Neutrophil (primary cell): ENCODE measurements around the gene SLC39A11.

Experiments
- H3K27ac ChIP-seq: fragments of 200-600 bp; sonication (generic); 2 replicates; pipeline ENCODE4 v1.5.1; 2016; ENCODE audit warnings: mild to moderate bottlenecking, moderate library complexity
- H3K27me3 ChIP-seq: fragments of 200-600 bp; sonication (generic); 2 replicates; pipeline ENCODE4 v1.6.0; 2016; ENCODE audit warnings: mild to moderate bottlenecking
- H3K36me3 ChIP-seq: fragments of 200-600 bp; sonication (generic); 2 replicates; pipeline ENCODE4 v1.5.1; 2017
- H3K4me1 ChIP-seq, 2 experiments: fragments of 200-600 bp in 1 of 2; sonication (generic) in 1 of 2; 1 replicate in 1 of 2; 2 replicates in 1 of 2; pipeline versions ENCODE4 v1.5.1 to v1.6.1; 2013 to 2016; ENCODE audit warnings: low read depth in 1 of 2, low read length in 1 of 2, mild to moderate bottlenecking in 1 of 2, moderate library complexity in 1 of 2; ENCODE audit not compliant: control insufficient read depth in 1 of 2, insufficient read depth in 1 of 2
- H3K4me3 ChIP-seq, 2 experiments: fragments of 200-600 bp in 1 of 2; sonication (generic) in 1 of 2; 1 replicate in 1 of 2; 2 replicates in 1 of 2; pipeline ENCODE4 v1.5.1; 2013 to 2016; ENCODE audit warnings: low read depth in 1 of 2, low read length in 1 of 2, mild to moderate bottlenecking in 1 of 2, moderate library complexity in 1 of 2
- H3K9me3 ChIP-seq: fragments of 200-600 bp; sonication (generic); 2 replicates; pipeline ENCODE4 v1.5.1; 2016
- CTCF ChIP-seq: fragments of 200-600 bp; sonication (generic); IDR thresholded peaks from 2 replicates; pipeline ENCODE4 v1.5.1; 2016; ENCODE audit warnings: antibody characterized with exemption

The SLC39A11 gene

GRCh38 chr17:72822358-72823023, 270.0 kb downstream of the SLC39A11 start:
- Histone ChIP-seq H3K4me3 (no peak overlapping the region), H3K9me3 (no peaks in the 10 kb centered on the region), H3K27ac (no peak overlapping the region), H3K36me3 (peaks cover 20% of the 10 kb centered on the region), H3K27me3 (no peaks in the 10 kb centered on the region), H3K4me1 (no peaks in the 10 kb centered on the region)
- TF ChIP-seq CTCF = no peak

- Histone ChIP-seq H3K9me3 (no peaks in the 10 kb centered on the region), H3K4me3 (no peak overlapping the region), H3K4me1 (no peaks in the 10 kb centered on the region), H3K27me3 (no peaks in the 10 kb centered on the region), H3K36me3 (peaks cover 31% of the 10 kb centered on the region), H3K27ac (no peak overlapping the region)
- TF ChIP-seq CTCF = no peak
These were observed 276.1 kb downstream of the SLC39A11 start for GRCh38 chr17:72816406-72816805.

GRCh38 chr17:72813481-72813880, 279.0 kb downstream of the SLC39A11 start:
- Histone ChIP-seq H3K27ac (no peak overlapping the region), H3K4me1 (no peaks in the 10 kb centered on the region), H3K9me3 (no peaks in the 10 kb centered on the region), H3K36me3 (peaks cover 31% of the 10 kb centered on the region), H3K4me3 (no peak overlapping the region), H3K27me3 (no peaks in the 10 kb centered on the region)
- no peak for TF ChIP-seq CTCF

GRCh38 chr17:72812823-72813222, 279.7 kb downstream of the SLC39A11 start:
- H3K36me3 ChIP-seq = peaks cover 27% of the 10 kb centered on the region
- no peak overlapping the region for H3K4me3 ChIP-seq
- no peaks in the 10 kb centered on the region for H3K4me1 ChIP-seq
- TF ChIP-seq CTCF = no peak
- H3K27ac ChIP-seq = no peak overlapping the region
- no peaks in the 10 kb centered on the region for H3K9me3 ChIP-seq
- no peaks in the 10 kb centered on the region for H3K27me3 ChIP-seq

GRCh38 chr17:72811976-72812687, 280.4 kb downstream of the SLC39A11 start:
- H3K4me3 ChIP-seq = no peak overlapping the region

More at GRCh38 chr17:72811976-72812687, 280.4 kb downstream of the SLC39A11 start:
- no peak overlapping the region for H3K27ac ChIP-seq
- H3K9me3 ChIP-seq = no peaks in the 10 kb centered on the region
- H3K27me3 ChIP-seq = no peaks in the 10 kb centered on the region
- no peak for TF ChIP-seq CTCF
- no peaks in the 10 kb centered on the region for H3K4me1 ChIP-seq
- peaks cover 26% of the 10 kb centered on the region for H3K36me3 ChIP-seq
